Esophagus squamous epithelium (tissue), 5 donors: ENCODE measurements around the gene SLC47A1. TPM values are rescaled to one million over a fixed set of nuclear protein-coding genes. Genes with fewer than 3 reads are reported as not detected.

Experiments used
- DNase-seq: peaks from one replicate; lab custom pipeline; 2025; lab: John Stamatoyannopoulos, UW
- H3K27ac ChIP-seq, 4 donors: fragments of 200-600 bp; sonication (generic); one replicate each; pipeline ENCODE4 v1.5.1; 2016 to 2019; ENCODE audit warnings: mild to moderate bottlenecking in 1 of 4
- H3K27me3 ChIP-seq, 4 donors: fragments of 200-600 bp; sonication (generic); 1 replicate in 3 of 4; 2 replicates in 1 of 4; pipeline versions ENCODE4 v1.5.1 to v1.6.0; 2017 to 2021; ENCODE audit warnings: antibody characterized with exemption in 1 of 4
- H3K36me3 ChIP-seq, 3 donors: fragments of 200-600 bp; sonication (generic); one replicate each; pipeline ENCODE4 v1.5.1; 2016 to 2019
- H3K4me1 ChIP-seq, 3 donors: fragments of 200-600 bp; sonication (generic); one replicate each; pipeline ENCODE4 v1.5.1; 2017 to 2019
- H3K4me3 ChIP-seq, 4 donors: fragments of 200-600 bp; sonication (generic); 1 replicate in 3 of 4; 2 replicates in 1 of 4; pipeline ENCODE4 v1.5.1; 2016 to 2019; ENCODE audit warnings: mild to moderate bottlenecking in 2 of 4, moderate library complexity in 1 of 4
- H3K9me3 ChIP-seq, 3 donors: fragments of 200-600 bp; sonication (generic); one replicate each; pipeline ENCODE4 v1.5.1; 2016 to 2019
- POLR2A ChIP-seq, 4 donors: fragments of 450-650 bp; IDR thresholded peaks; one replicate each; pipeline ENCODE4 v1.6.1; 2017; ENCODE audit warnings: antibody characterized with exemption in 4 of 4, mild to moderate bottlenecking in 4 of 4, moderate library complexity in 3 of 4
- WGBS, 2 donors: methylation state at CpG; one replicate each; pipeline ENCODE4 v1.1.5; 2018; 5-methylcytosine and 5-hydroxymethylcytosine counted together
- intact Hi-C: fragments of 100-400 bp; cut with DNase I; formaldehyde crosslinking; loops from one replicate; pipeline ENCODE4 v1.15.0; 2022
- total RNA-seq, 4 donors: library from RNA; depleted of rRNA; stranded (reverse); fragments of >200 nt; gene quantifications; one replicate each; pipeline ENCODE4 v1.1.0, GENCODE V29; 2016
- TF ChIP-seq, protein P1 (sequence below), 6 experiments: fragments of 450-650 bp in 4 of 6; fragments of 200-600 bp in 2 of 6; sonication (generic) in 2 of 6; IDR thresholded peaks; one replicate each; pipeline ENCODE4 v1.5.1; 2016 to 2019; ENCODE audit warnings: antibody characterized with exemption in 6 of 6, mild to moderate bottlenecking in 4 of 6, moderate library complexity in 4 of 6
- donor health status: DM: yes; HTN: yes; CAD: no.

Gene SLC47A1
- total RNA-seq, 4 donors from 2014 or later = 3.9 to 7.8 (median 7.3) TPM

GRCh38 chr17:19567216-19568015, 33.8 kb downstream of the SLC47A1 start:
- Histone ChIP-seq H3K27me3 (peaks cover 0 to 4% (median 0%) of the 10 kb centered on the region in 4 donors), H3K4me3 (no peak overlapping the region), H3K4me1 (peaks cover 0 to 5% (median 0%) of the 10 kb centered on the region in 3 donors), H3K9me3 (no peaks in the 10 kb centered on the region), H3K27ac (no peak overlapping the region), H3K36me3 (no peaks in the 10 kb centered on the region)
- no peak for DNase-seq
- TF ChIP-seq, protein P1, sequence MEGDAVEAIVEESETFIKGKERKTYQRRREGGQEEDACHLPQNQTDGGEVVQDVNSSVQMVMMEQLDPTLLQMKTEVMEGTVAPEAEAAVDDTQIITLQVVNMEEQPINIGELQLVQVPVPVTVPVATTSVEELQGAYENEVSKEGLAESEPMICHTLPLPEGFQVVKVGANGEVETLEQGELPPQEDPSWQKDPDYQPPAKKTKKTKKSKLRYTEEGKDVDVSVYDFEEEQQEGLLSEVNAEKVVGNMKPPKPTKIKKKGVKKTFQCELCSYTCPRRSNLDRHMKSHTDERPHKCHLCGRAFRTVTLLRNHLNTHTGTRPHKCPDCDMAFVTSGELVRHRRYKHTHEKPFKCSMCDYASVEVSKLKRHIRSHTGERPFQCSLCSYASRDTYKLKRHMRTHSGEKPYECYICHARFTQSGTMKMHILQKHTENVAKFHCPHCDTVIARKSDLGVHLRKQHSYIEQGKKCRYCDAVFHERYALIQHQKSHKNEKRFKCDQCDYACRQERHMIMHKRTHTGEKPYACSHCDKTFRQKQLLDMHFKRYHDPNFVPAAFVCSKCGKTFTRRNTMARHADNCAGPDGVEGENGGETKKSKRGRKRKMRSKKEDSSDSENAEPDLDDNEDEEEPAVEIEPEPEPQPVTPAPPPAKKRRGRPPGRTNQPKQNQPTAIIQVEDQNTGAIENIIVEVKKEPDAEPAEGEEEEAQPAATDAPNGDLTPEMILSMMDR (IDR thresholded peaks at IDR 0.05) = no peak
- TF ChIP-seq POLR2A (IDR thresholded peaks at IDR 0.05) = no peak
- WGBS, 2 donors = 69 to 81% methylated on average over 6 to 11 of the region's 23 CpGs
- intact Hi-C loops = loop anchor here (10.0 kb wide), 1 partner anchor 47 kb away; no protein-coding TSS in a partner anchor

- Histone ChIP-seq H3K9me3 (no peaks in the 10 kb centered on the region), H3K36me3 (no peaks in the 10 kb centered on the region), H3K27me3 (peaks cover 0 to 4% (median 0%) of the 10 kb centered on the region in 4 donors), H3K27ac (no peak overlapping the region), H3K4me1 (peaks cover 0 to 5% (median 0%) of the 10 kb centered on the region in 3 donors), H3K4me3 (no peak overlapping the region)
- DNase-seq = no peak
- 63 to 81% methylated on average over 1 of the region's 1 CpG for WGBS, 2 donors
- TF ChIP-seq, protein P1 (IDR thresholded peaks at IDR 0.05) = no peak
- no peak for TF ChIP-seq POLR2A (IDR thresholded peaks at IDR 0.05)
- intact Hi-C loops = loop anchor here (10.0 kb wide), 1 partner anchor 47 kb away; no protein-coding TSS in a partner anchor
Observed at GRCh38 chr17:19568016-19568350, 34.3 kb downstream of the SLC47A1 start.

- H3K36me3 ChIP-seq = no peaks in the 10 kb centered on the region
- WGBS, 2 donors = 62 to 75% methylated on average over 2 to 3 of the region's 3 CpGs
- intact Hi-C loops = loop anchor here (10.0 kb wide), 1 partner anchor 45 kb away; no protein-coding TSS in a partner anchor
- no peak overlapping the region for H3K27ac ChIP-seq
- H3K4me1 ChIP-seq = peaks cover 0 to 5% (median 0%) of the 10 kb centered on the region in 3 donors
- no peak for DNase-seq
- TF ChIP-seq POLR2A (IDR thresholded peaks at IDR 0.05) = no peak
- TF ChIP-seq, protein P1 (IDR thresholded peaks at IDR 0.05) = no peak
- H3K4me3 ChIP-seq = no peak overlapping the region
- peaks cover 0 to 4% (median 0%) of the 10 kb centered on the region in 4 donors for H3K27me3 ChIP-seq
- H3K9me3 ChIP-seq = no peaks in the 10 kb centered on the region
Observed at GRCh38 chr17:19569785-19570543, 36.3 kb downstream of the SLC47A1 start.

- intact Hi-C loops = no loop called here
- Histone ChIP-seq H3K4me1 (peaks cover 0 to 5% (median 0%) of the 10 kb centered on the region in 3 donors), H3K4me3 (no peak overlapping the region), H3K27me3 (peaks cover 0 to 4% (median 0%) of the 10 kb centered on the region in 4 donors), H3K9me3 (no peaks in the 10 kb centered on the region), H3K27ac (no peak overlapping the region), H3K36me3 (no peaks in the 10 kb centered on the region)
- 33 to 46% methylated on average over 4 of the region's 4 CpGs for WGBS, 2 donors
- no peak for DNase-seq
- TF ChIP-seq, protein P1 (IDR thresholded peaks at IDR 0.05) = no peak
- no peak for TF ChIP-seq POLR2A (IDR thresholded peaks at IDR 0.05)
Observed at GRCh38 chr17:19570544-19571062, 36.9 kb downstream of the SLC47A1 start.
